HepG2 (cell line): Measurements from ENCODE around the gene PAEP.

ENCODE experiments used
- ADNP ChIP-seq: sonication (generic); formaldehyde crosslinking; IDR thresholded peaks from 2 replicates; pipeline ENCODE4 v1.4.0; 2020; ENCODE audit warnings: missing genetic modification reagents
- HNF4G ChIP-seq, 2 experiments: sonication (generic) in 1 of 2; formaldehyde crosslinking in 1 of 2; IDR thresholded peaks; 2 replicates each; pipeline versions ENCODE4 v1.4.0 to v1.6.1; 2011 to 2020; ENCODE audit warnings: borderline replicate concordance in 2 of 2, low read depth in 2 of 2, mild to moderate bottlenecking in 2 of 2, low read length in 1 of 2, missing genetic modification reagents in 1 of 2, moderate library complexity in 1 of 2
- MAF1 ChIP-seq: sonication (generic); formaldehyde crosslinking; IDR thresholded peaks from 2 replicates; pipeline ENCODE4 v1.5.0; 2020; ENCODE audit warnings: missing genetic modification reagents, borderline replicate concordance
- NR2F2 ChIP-seq: IDR thresholded peaks from 2 replicates; pipeline ENCODE4 v1.6.1; 2012; ENCODE audit warnings: low read depth, inconsistent platforms, borderline replicate concordance
- POLR2A ChIP-seq, 2 experiments: IDR thresholded peaks; 2 replicates each; pipeline ENCODE4 v1.6.1; 2011; ENCODE audit warnings: low read depth in 2 of 2, low read length in 2 of 2, mild to moderate bottlenecking in 1 of 2, moderate library complexity in 1 of 2; ENCODE audit not compliant: insufficient read depth in 1 of 2
- SAFB2 ChIP-seq: sonication (generic); formaldehyde crosslinking; IDR thresholded peaks from 2 replicates; pipeline ENCODE4 v1.5.1; 2020; ENCODE audit warnings: missing genetic modification reagents, low read depth, mild to moderate bottlenecking, borderline replicate concordance
- ZNF224 ChIP-seq: sonication (generic); formaldehyde crosslinking; IDR thresholded peaks from 2 replicates; pipeline ENCODE4 v1.5.0; 2020; ENCODE audit warnings: mild to moderate bottlenecking, missing genetic modification reagents
- ZNF253 ChIP-seq: sonication (generic); formaldehyde crosslinking; IDR thresholded peaks from 2 replicates; pipeline ENCODE4 v1.8.0; 2022; ENCODE audit warnings: mild to moderate bottlenecking, missing genetic modification reagents, borderline replicate concordance
- TF ChIP-seq, protein P1 (sequence below): sonication (generic); formaldehyde crosslinking; IDR thresholded peaks from 2 replicates; pipeline ENCODE4 v1.5.0; 2020; ENCODE audit warnings: mild to moderate bottlenecking, missing genetic modification reagents, moderate library complexity
- TF ChIP-seq, protein P2 (sequence below): sonication (generic); formaldehyde crosslinking; IDR thresholded peaks from 2 replicates; pipeline ENCODE4 v1.4.0; 2020; ENCODE audit warnings: mild to moderate bottlenecking, missing genetic modification reagents
- TF ChIP-seq, protein P3 (sequence below): sonication (generic); formaldehyde crosslinking; IDR thresholded peaks from one replicate; pipeline ENCODE4 v1.5.1; 2020; ENCODE audit warnings: mild to moderate bottlenecking, missing genetic modification reagents; ENCODE audit errors: not compliant biosample characterization
- TF ChIP-seq, protein P4 (sequence below): sonication (generic); formaldehyde crosslinking; IDR thresholded peaks from 2 replicates; pipeline ENCODE4 v1.8.0; 2023; ENCODE audit warnings: mild to moderate bottlenecking, missing genetic modification reagents

DNA sequence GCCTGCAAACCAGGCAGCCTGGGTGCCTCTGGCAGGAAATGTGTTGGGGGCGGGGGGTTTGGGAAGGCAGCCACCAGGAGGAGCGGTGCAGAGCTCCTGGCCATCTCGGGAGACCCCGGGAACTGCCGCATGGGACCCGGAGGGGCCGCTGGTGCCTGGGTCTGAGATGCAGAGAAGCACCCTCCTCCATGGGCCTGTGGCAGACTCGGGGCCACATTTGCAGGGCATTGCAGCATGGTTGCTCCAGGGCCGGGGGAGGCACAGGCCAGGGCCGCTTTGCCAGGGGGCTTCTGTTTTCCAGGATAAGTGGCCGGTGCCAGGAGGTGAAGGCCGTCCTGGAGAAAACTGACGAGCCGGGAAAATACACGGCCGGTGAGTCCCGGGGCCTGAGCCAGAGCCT, 38.6 kb upstream of the PAEP start:
- TF ChIP-seq, protein P1, sequence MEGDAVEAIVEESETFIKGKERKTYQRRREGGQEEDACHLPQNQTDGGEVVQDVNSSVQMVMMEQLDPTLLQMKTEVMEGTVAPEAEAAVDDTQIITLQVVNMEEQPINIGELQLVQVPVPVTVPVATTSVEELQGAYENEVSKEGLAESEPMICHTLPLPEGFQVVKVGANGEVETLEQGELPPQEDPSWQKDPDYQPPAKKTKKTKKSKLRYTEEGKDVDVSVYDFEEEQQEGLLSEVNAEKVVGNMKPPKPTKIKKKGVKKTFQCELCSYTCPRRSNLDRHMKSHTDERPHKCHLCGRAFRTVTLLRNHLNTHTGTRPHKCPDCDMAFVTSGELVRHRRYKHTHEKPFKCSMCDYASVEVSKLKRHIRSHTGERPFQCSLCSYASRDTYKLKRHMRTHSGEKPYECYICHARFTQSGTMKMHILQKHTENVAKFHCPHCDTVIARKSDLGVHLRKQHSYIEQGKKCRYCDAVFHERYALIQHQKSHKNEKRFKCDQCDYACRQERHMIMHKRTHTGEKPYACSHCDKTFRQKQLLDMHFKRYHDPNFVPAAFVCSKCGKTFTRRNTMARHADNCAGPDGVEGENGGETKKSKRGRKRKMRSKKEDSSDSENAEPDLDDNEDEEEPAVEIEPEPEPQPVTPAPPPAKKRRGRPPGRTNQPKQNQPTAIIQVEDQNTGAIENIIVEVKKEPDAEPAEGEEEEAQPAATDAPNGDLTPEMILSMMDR (CRISPR knock-in tag) = no peak
- no peak for TF ChIP-seq HNF4G (IDR thresholded peaks at IDR 0.05; ENCODE audit: borderline replicate concordance, low read depth, low read length)
- no peak for TF ChIP-seq HNF4G (CRISPR knock-in tag; IDR thresholded peaks at IDR 0.05; ENCODE audit: borderline replicate concordance, low read depth)
- no peak for TF ChIP-seq NR2F2
- TF ChIP-seq, protein P2, sequence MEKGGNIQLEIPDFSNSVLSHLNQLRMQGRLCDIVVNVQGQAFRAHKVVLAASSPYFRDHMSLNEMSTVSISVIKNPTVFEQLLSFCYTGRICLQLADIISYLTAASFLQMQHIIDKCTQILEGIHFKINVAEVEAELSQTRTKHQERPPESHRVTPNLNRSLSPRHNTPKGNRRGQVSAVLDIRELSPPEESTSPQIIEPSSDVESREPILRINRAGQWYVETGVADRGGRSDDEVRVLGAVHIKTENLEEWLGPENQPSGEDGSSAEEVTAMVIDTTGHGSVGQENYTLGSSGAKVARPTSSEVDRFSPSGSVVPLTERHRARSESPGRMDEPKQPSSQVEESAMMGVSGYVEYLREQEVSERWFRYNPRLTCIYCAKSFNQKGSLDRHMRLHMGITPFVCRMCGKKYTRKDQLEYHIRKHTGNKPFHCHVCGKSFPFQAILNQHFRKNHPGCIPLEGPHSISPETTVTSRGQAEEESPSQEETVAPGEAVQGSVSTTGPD (CRISPR knock-in tag) = no peak
- TF ChIP-seq, protein P3, sequence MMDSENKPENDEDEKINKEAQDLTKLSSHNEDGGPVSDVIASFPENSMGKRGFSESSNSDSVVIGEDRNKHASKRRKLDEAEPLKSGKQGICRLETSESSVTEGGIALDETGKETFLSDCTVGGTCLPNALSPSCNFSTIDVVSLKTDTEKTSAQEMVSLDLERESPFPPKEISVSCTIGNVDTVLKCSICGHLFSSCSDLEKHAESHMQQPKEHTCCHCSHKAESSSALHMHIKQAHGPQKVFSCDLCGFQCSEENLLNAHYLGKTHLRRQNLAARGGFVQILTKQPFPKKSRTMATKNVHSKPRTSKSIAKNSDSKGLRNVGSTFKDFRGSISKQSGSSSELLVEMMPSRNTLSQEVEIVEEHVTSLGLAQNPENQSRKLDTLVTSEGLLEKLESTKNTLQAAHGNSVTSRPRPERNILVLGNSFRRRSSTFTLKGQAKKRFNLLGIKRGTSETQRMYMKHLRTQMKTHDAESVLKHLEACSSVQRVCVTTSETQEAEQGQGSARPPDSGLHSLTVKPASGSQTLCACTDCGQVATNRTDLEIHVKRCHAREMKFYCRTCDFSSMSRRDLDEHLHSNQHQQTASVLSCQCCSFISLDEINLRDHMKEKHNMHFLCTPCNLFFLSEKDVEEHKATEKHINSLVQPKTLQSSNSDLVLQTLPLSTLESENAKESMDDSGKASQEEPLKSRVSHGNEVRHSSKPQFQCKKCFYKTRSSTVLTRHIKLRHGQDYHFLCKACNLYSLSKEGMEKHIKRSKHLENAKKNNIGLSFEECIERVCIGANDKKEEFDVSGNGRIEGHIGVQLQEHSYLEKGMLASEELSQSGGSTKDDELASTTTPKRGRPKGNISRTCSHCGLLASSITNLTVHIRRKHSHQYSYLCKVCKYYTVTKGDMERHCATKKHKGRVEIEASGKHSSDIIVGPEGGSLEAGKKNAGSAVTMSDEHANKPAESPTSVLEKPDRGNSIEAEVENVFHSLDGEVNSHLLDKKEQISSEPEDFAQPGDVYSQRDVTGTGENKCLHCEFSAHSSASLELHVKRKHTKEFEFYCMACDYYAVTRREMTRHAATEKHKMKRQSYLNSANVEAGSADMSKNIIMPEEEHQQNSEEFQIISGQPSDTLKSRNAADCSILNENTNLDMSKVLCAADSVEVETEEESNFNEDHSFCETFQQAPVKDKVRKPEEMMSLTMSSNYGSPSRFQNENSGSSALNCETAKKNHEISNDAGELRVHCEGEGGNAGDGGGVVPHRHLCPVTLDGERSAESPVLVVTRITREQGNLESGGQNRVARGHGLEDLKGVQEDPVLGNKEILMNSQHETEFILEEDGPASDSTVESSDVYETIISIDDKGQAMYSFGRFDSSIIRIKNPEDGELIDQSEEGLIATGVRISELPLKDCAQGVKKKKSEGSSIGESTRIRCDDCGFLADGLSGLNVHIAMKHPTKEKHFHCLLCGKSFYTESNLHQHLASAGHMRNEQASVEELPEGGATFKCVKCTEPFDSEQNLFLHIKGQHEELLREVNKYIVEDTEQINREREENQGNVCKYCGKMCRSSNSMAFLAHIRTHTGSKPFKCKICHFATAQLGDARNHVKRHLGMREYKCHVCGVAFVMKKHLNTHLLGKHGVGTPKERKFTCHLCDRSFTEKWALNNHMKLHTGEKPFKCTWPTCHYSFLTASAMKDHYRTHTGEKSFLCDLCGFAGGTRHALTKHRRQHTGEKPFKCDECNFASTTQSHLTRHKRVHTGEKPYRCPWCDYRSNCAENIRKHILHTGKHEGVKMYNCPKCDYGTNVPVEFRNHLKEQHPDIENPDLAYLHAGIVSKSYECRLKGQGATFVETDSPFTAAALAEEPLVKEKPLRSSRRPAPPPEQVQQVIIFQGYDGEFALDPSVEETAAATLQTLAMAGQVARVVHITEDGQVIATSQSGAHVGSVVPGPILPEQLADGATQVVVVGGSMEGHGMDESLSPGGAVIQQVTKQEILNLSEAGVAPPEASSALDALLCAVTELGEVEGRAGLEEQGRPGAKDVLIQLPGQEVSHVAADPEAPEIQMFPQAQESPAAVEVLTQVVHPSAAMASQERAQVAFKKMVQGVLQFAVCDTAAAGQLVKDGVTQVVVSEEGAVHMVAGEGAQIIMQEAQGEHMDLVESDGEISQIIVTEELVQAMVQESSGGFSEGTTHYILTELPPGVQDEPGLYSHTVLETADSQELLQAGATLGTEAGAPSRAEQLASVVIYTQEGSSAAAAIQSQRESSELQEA (CRISPR knock-in tag) = no peak
- TF ChIP-seq MAF1 (CRISPR knock-in tag) = no peak
- TF ChIP-seq ZNF253 (CRISPR knock-in tag) = no peak
- TF ChIP-seq POLR2A (IDR thresholded peaks at IDR 0.05; ENCODE audit: insufficient read depth in 1 of 2, low read depth in 2 of 2, low read length in 2 of 2) = no peak
- TF ChIP-seq SAFB2 (CRISPR knock-in tag) = no peak
- no peak for TF ChIP-seq ZNF224
- TF ChIP-seq, protein P4, sequence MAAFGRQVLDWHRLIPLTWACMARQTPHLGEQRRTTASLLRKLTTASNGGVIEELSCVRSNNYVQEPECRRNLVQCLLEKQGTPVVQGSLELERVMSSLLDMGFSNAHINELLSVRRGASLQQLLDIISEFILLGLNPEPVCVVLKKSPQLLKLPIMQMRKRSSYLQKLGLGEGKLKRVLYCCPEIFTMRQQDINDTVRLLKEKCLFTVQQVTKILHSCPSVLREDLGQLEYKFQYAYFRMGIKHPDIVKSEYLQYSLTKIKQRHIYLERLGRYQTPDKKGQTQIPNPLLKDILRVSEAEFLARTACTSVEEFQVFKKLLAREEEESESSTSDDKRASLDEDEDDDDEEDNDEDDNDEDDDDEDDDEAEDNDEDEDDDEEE = no peak
- no peak for TF ChIP-seq ADNP (CRISPR knock-in tag)
